GM12873 (cell line): ENCODE results near the gene DUSP2.
A peak's percentile ranks its signal among the peaks of the same experiment; 100 is the strongest.

ENCODE experiments used
- CTCF ChIP-seq: IDR thresholded peaks from 2 replicates; pipeline ENCODE4 v1.5.1; 2012; ENCODE audit warnings: low read depth, mild to moderate bottlenecking, moderate library complexity, low read length, control low read depth; ENCODE audit not compliant: insufficient read depth; ENCODE audit errors: missing control alignments

The DUSP2 gene

GRCh38 chr2:96181529-96181928, 36.3 kb upstream of the DUSP2 start:
- TF ChIP-seq CTCF = no peak

GRCh38 chr2:96180521-96180920, 35.3 kb upstream of the DUSP2 start:
- TF ChIP-seq CTCF = no peak

- TF ChIP-seq CTCF = no peak
Measured at GRCh38 chr2:96180002-96180401, 34.8 kb upstream of the DUSP2 start.

GRCh38 chr2:96176661-96177060, 31.4 kb upstream of the DUSP2 start:
- TF ChIP-seq CTCF = no peak

- TF ChIP-seq CTCF = no peak
Measured at GRCh38 chr2:96175951-96176350, 30.7 kb upstream of the DUSP2 start.

GRCh38 chr2:96174251-96175144, 29.3 kb upstream of the DUSP2 start:
- TF ChIP-seq CTCF = peak; percentile 98

GRCh38 chr2:96171831-96172230, 26.6 kb upstream of the DUSP2 start:
- TF ChIP-seq CTCF = no peak
